DOHH2 (cell line): ENCODE results near the gene ZSCAN30.

ENCODE experiments used
- H3F3A ChIP-seq: fragments of 200-600 bp; sonication (generic), shearing (Covaris generic); 2 replicates; pipeline ENCODE4 v1.6.0; 2016; ENCODE audit warnings: antibody characterized with exemption, mild to moderate bottlenecking; ENCODE audit not compliant: control insufficient read depth, insufficient read depth
- H3K27ac ChIP-seq: fragments of 200-600 bp; sonication (generic); 2 replicates; pipeline ENCODE4 v1.5.1; 2014; ENCODE audit warnings: low read depth, mild to moderate bottlenecking, low read length, moderate library complexity
- H3K27me3 ChIP-seq: fragments of 200-600 bp; sonication (generic); 2 replicates; pipeline ENCODE4 v1.6.1; 2014; ENCODE audit warnings: mild to moderate bottlenecking, low read length, mixed read lengths; ENCODE audit not compliant: control insufficient read depth
- H3K36me3 ChIP-seq: fragments of 200-600 bp; sonication (generic); 2 replicates; pipeline ENCODE4 v1.6.1; 2014; ENCODE audit warnings: mild to moderate bottlenecking, low read length, moderate library complexity, mixed read lengths; ENCODE audit not compliant: control insufficient read depth
- H3K4me1 ChIP-seq: fragments of 200-600 bp; sonication (generic); 2 replicates; pipeline ENCODE4 v1.6.1; 2014; ENCODE audit warnings: mild to moderate bottlenecking, low read length, mixed read lengths; ENCODE audit not compliant: control insufficient read depth
- H3K4me2 ChIP-seq: fragments of 200-600 bp; sonication (generic); 2 replicates; pipeline ENCODE4 v1.6.0; 2014; ENCODE audit warnings: mild to moderate bottlenecking, low read length, moderate library complexity
- H3K4me3 ChIP-seq: fragments of 200-600 bp; sonication (generic); 2 replicates; pipeline ENCODE4 v1.5.1; 2014; ENCODE audit warnings: mild to moderate bottlenecking, low read length, mixed read lengths
- H3K79me2 ChIP-seq: fragments of 200-600 bp; sonication (generic); 2 replicates; pipeline ENCODE4 v1.6.1; 2014; ENCODE audit warnings: mild to moderate bottlenecking, low read length, mixed read lengths; ENCODE audit not compliant: control insufficient read depth
- H3K9me2 ChIP-seq: fragments of 200-600 bp; sonication (generic); replicated peaks from 2 replicates; pipeline ENCODE4 v1.6.1; 2014; ENCODE audit warnings: mild to moderate bottlenecking, low read length, mixed read lengths; ENCODE audit not compliant: control insufficient read depth
- H3K9me3 ChIP-seq: fragments of 200-600 bp; sonication (generic); 2 replicates; pipeline ENCODE4 v1.6.1; 2014; ENCODE audit warnings: antibody characterized with exemption, low read length, mixed read lengths; ENCODE audit not compliant: control insufficient read depth, insufficient read depth
- H4K20me1 ChIP-seq: fragments of 200-600 bp; sonication (generic); 2 replicates; pipeline ENCODE4 v1.6.0; 2014; ENCODE audit warnings: low read depth, mild to moderate bottlenecking, antibody characterized with exemption, low read length, moderate library complexity; ENCODE audit not compliant: control insufficient read depth, insufficient read depth
- EZH2phosphoT487 ChIP-seq: fragments of 200-600 bp; sonication (generic); IDR thresholded peaks from 2 replicates; pipeline ENCODE4 v1.6.1; 2017; ENCODE audit warnings: borderline replicate concordance, mild to moderate bottlenecking, antibody characterized with exemption, low read length, moderate library complexity, mixed read lengths
- TF ChIP-seq, protein P1 (sequence below): fragments of 200-600 bp; sonication (generic); IDR thresholded peaks from one replicate; pipeline ENCODE4 v1.5.1; 2014; ENCODE audit warnings: antibody characterized with exemption, mild to moderate bottlenecking, low read depth, low read length; ENCODE audit not compliant: poor library complexity, severe bottlenecking

Gene ZSCAN30

DNA sequence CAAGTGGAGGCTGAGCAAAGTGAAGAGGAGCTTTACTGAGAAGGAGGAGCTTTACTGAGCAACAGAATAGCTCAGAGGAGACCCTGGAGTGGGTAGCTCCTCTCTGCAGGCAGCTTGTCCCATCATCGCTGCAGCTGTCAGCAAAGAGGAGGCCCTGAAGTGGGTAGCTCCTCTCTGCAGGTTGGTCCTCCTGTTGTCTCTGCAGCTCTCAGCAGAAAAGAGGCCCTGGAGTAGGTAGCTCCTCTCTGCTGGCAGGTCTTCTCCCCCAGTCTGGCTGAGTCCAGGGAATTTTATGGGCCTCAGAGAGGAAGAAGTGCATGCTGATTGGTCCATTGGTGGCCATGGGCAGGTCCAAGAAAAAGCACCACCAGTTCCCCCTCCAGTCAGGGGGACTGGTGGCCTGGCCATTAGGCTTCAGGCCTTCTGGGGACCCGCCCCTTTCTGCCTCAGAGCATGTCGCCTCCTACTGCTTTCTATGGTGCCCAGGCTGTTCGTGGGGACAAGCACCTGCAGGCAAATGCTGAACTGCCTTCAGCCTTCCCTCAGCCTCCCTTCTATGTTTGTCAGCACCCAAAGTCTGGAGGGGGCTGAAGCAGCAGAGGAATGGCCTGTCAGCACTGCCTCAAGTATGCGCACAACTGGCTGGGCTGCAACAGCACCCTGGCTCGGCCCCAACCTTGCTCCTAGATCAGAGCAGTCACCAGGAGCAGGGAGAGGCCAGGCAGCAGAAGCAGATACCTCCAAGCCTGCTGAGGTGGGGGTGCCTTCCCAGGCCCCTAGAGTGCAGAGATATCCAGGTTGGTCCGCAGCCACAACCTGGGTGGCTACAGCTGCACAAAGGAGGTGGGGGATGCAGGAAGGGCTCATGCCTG is 5.9 kb downstream of the ZSCAN30 start:
- Histone ChIP-seq H3K9me2 (no peaks in the 10 kb centered on the region), H3K27ac (no peak overlapping the region), H3K9me3 (peaks cover 26% of the 10 kb centered on the region), H3K27me3 (no peaks in the 10 kb centered on the region), H3K79me2 (peaks cover 25% of the 10 kb centered on the region), H3K4me1 (peaks cover 12% of the 10 kb centered on the region), H4K20me1 (no peaks in the 10 kb centered on the region), H3K4me2 (no peak overlapping the region), H3K4me3 (no peak overlapping the region), H3K36me3 (peaks cover 20% of the 10 kb centered on the region; the same call in 1 of the 2 replicates), H3F3A (no peaks in the 10 kb centered on the region)
- TF ChIP-seq, protein P1, sequence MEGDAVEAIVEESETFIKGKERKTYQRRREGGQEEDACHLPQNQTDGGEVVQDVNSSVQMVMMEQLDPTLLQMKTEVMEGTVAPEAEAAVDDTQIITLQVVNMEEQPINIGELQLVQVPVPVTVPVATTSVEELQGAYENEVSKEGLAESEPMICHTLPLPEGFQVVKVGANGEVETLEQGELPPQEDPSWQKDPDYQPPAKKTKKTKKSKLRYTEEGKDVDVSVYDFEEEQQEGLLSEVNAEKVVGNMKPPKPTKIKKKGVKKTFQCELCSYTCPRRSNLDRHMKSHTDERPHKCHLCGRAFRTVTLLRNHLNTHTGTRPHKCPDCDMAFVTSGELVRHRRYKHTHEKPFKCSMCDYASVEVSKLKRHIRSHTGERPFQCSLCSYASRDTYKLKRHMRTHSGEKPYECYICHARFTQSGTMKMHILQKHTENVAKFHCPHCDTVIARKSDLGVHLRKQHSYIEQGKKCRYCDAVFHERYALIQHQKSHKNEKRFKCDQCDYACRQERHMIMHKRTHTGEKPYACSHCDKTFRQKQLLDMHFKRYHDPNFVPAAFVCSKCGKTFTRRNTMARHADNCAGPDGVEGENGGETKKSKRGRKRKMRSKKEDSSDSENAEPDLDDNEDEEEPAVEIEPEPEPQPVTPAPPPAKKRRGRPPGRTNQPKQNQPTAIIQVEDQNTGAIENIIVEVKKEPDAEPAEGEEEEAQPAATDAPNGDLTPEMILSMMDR: no peak
- TF ChIP-seq EZH2phosphoT487: no peak

GRCh38 chr18:35282353-35282752 is 7.7 kb downstream of the ZSCAN30 start:
- no peaks in the 10 kb centered on the region for H3K4me1 ChIP-seq
- no peak overlapping the region for H3K4me2 ChIP-seq
- no peak overlapping the region for H3K4me3 ChIP-seq
- peaks cover 9% of the 10 kb centered on the region for H3K79me2 ChIP-seq
- H3K27ac ChIP-seq: no peak overlapping the region
- H3K9me3 ChIP-seq: peaks cover 31% of the 10 kb centered on the region
- no peaks in the 10 kb centered on the region for H3K9me2 ChIP-seq
- no peaks in the 10 kb centered on the region for H3F3A ChIP-seq
- no peaks in the 10 kb centered on the region for H3K27me3 ChIP-seq
- no peak for TF ChIP-seq EZH2phosphoT487
- TF ChIP-seq, protein P1: no peak
- peaks cover 16% of the 10 kb centered on the region; the same call in 1 of the 2 replicates for H3K36me3 ChIP-seq
- H4K20me1 ChIP-seq: no peaks in the 10 kb centered on the region

DNA sequence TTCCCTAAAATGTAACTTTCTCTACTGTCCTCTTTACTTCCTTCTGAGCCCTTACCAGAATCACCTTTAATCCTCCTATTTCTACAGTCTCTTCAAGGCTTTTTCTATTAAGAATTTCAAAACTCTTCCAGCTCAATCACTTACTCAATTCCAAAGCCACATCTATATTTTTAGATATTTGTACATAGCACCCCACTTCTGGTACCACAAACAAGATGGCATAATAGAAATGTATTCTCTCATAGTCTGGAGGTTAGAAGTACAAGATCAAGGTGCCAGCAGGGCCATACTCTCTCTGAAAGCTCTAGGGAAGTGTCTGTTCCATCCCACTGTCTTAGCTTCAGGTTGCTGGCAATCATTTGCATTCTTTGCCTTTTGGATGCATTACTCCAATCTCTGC is 11.1 kb downstream of the ZSCAN30 start:
- H3K36me3 ChIP-seq: peaks cover 7% of the 10 kb centered on the region; the same call in 1 of the 2 replicates
- H3K9me2 ChIP-seq: no peaks in the 10 kb centered on the region
- H3K27ac ChIP-seq: no peak overlapping the region
- no peaks in the 10 kb centered on the region for H3K27me3 ChIP-seq
- no peaks in the 10 kb centered on the region for H3K4me1 ChIP-seq
- no peaks in the 10 kb centered on the region; the same call in 1 of the 2 replicates for H3K79me2 ChIP-seq
- peaks cover 16% of the 10 kb centered on the region for H3K9me3 ChIP-seq
- no peak overlapping the region for H3K4me2 ChIP-seq
- TF ChIP-seq, protein P1: no peak
- no peak for TF ChIP-seq EZH2phosphoT487
- H3F3A ChIP-seq: no peaks in the 10 kb centered on the region
- H3K4me3 ChIP-seq: no peak overlapping the region
- no peaks in the 10 kb centered on the region for H4K20me1 ChIP-seq
